Suprapubic skin (tissue), 3 donors: ENCODE data around the gene IFT74.

Experiments
- CTCF ChIP-seq, 2 donors: fragments of 200-600 bp in 1 of 2; fragments of 450-650 bp in 1 of 2; sonication (generic) in 1 of 2; IDR thresholded peaks; one replicate each; pipeline ENCODE4 v1.5.1; 2016 to 2019; ENCODE audit warnings: antibody characterized with exemption in 2 of 2, mild to moderate bottlenecking in 1 of 2, moderate library complexity in 1 of 2
- EP300 ChIP-seq: sonication (generic); formaldehyde crosslinking; IDR thresholded peaks from one replicate; pipeline ENCODE4 v1.6.1; 2017; ENCODE audit warnings: antibody characterized with exemption
- POLR2A ChIP-seq, 2 donors: fragments of 450-650 bp; IDR thresholded peaks; one replicate each; pipeline ENCODE4 v1.6.1; 2017; ENCODE audit warnings: antibody characterized with exemption in 2 of 2, mild to moderate bottlenecking in 2 of 2, moderate library complexity in 2 of 2

DNA sequence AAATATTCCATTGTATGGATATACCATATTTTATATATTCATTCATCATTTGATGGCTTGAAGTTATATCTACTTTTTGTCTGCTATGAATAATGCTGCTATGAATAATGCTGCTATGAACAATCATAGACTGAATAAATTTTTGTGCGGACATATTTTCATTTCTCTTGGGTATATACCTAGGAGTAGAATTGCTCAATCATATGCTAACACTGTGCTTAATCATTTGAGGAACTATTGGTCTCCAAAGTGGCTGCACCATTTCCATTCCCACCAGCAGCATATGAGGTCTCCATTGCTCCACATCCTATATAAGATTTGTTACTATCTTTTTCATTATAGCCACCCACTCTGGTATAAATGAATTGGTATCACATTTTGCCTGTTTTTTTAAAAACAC is 134.5 kb downstream of the IFT74 start:
- TF ChIP-seq CTCF (IDR thresholded peaks at IDR 0.05) (no peak), EP300 (no peak), POLR2A (IDR thresholded peaks at IDR 0.05) (no peak)
